Activated CD8-positive, alpha-beta memory T cell treated with anti-CD3 and anti-CD28 coated beads, Interleukin-2, amount 50 U/mL, for 24 hours (primary cell): Measurements from ENCODE around the gene TAF6L.
"Not testable (repeated sequence)": the region's sequence is repeated elsewhere in the genome, so short reads cannot be mapped to it uniquely, and the experiment has no call there.

ENCODE experiments used
- DNase-seq: peaks from one replicate; pipeline ENCODE4 v3.0.0-alpha.2; 2020; ENCODE audit errors: extremely low read depth

TAF6L gene, protein sequence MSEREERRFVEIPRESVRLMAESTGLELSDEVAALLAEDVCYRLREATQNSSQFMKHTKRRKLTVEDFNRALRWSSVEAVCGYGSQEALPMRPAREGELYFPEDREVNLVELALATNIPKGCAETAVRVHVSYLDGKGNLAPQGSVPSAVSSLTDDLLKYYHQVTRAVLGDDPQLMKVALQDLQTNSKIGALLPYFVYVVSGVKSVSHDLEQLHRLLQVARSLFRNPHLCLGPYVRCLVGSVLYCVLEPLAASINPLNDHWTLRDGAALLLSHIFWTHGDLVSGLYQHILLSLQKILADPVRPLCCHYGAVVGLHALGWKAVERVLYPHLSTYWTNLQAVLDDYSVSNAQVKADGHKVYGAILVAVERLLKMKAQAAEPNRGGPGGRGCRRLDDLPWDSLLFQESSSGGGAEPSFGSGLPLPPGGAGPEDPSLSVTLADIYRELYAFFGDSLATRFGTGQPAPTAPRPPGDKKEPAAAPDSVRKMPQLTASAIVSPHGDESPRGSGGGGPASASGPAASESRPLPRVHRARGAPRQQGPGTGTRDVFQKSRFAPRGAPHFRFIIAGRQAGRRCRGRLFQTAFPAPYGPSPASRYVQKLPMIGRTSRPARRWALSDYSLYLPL

DNA sequence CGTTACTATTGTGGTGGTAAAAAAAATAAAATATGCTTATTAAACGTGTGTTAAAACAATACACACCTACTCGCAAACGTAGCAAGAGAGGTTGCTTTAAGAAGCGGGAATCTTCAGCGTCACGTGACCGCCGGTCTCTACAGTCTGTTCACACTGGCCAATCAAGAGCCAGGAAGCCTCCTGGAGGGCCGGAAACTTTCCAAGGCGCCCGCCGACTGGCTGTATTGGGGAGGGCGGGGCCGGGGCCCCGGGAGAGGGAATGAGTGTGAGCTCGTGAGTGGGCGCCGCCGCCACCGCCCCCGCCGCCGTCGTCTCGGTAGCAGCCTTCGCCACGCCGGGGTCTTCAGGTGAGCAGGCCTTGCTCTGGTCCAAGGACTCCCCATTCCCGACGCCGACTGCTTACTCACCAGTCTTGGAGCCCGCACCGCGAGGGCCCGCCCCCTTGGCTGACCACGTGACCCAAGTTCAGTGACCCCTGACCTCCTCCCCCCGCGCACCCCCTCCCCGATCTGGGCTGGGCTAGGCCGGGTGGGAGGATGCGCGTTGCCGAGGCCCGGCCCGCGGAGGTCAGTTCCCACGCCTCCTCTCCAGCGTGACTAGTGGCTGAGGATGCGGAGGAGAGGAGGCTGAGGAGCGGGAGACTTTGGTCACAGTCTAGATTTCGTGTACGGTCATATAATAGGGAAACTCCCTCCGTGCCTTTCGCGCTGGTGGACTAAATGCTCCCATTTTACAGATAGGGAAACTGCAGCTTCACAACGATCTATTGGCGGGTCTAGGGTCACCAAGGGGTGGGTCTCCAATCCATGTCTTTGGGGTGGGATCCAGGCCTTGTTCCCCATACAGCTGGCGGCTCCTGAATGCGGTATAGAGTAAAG, at the start of gene TAF6L:
Gene TAF6L (plus strand): TSS at position 253 of the 878 bp plus-strand sequence. CDS start 4,388 bp downstream, outside the sequence.
- DNase-seq: peak; percentile 87

DNA sequence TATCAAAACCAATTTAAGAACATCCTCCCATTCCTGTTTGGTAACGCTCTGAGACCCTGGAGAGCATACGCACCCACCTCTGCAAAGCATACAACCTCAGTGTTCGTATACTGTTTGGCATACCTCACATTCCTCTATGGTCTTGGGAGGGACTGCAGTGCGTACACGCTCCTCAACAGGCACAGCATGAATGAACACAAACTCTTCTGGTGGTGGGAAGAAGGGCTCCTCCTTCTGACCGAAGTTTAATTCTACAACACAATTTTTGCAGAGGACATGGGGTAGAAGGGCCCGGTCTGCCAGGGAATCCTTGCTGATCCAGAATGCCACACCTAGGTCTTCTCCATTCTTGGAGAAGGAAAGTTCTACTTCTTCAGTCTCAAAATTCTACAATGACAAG, 49.2 kb upstream of the TAF6L start:
- no peak for DNase-seq

DNA sequence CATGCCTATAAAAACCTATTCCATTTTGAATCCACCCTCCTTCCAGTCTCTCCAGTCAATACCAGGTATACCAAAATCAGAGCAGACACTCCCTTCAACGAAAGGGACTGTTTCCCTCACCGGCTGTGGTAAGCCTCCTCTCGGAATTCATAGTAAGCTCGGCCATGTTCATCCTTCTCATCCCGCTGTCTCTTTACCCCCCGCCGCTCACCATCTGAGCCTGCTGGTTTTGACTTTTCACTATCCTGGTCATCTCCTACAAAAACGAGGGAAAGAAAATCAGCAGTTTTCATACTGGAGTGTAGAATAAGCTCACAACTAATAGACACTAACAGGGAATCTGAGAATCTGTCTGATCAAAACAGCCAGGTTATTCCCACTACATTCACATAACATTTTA, 47.0 kb upstream of the TAF6L start:
- no peak for DNase-seq

DNA sequence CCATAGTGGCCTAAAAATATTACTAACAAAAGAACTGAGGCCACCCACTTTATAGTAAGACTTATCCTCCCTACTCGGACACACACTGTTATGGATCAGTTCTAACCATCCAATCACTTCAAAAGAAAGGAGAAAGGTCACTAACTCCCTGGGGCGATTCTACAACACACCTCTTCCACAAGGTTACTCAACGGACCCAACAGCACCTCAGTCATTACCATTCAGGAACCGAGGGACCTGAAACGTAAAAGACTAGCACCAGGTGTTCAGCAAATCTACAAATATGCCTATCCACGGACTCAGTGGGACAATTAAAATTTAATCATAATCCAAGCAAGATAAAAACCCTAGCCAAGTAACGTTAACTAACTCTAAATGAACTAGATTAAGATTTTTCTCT, 45.5 kb upstream of the TAF6L start:
- no peak for DNase-seq

DNA sequence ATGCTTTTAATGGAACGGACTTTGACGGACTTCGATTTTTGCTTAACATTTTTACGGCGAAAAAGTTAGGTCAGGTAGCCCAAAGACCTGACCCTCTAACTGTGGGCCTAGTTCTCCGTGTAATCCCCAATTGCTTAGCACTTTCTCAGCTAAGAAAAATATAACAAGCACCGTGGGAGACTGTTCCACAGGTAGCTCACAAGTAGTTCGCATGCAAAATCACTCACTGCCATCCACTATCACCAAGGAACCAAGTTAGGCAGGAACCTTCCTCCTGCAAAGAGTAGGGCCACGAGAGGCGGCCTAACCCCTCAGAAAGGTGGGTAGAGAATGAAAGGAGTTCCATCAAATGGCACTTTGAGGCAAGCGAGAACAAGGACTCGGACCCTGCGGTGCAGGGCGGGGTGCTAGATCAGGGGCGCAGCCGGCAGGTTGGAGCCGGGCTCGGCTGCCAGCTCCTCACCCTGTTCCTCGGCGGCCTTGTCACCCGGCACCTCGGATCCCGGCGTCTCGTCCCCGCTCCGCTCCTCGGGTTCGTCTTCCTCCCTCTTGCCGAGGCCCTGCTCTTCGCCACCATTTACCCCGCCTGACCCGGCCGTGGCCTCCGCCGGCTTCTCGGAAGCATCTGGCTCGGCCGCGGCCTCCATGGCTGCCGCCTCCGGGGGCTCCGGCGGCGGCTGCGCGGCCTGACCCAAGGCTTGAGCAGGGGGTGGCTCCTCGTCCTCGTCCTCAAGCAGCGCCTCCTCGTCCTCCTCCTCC, 44.9 kb upstream of the TAF6L start:
- DNase-seq: no peak

DNA sequence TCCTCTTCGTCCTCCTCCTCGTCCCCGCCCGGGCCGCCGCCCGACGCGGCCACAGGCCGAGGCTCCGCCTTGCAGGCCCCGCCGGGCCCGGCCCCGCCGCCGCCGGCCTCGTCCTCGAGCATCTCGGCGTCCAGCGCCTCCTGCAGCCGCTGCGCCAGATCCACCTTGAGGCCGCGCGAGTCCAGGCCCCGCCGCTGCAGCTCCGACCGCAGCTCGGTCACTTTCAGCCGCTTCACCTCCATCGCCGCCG, 44.4 kb upstream of the TAF6L start:
- no peak for DNase-seq

DNA sequence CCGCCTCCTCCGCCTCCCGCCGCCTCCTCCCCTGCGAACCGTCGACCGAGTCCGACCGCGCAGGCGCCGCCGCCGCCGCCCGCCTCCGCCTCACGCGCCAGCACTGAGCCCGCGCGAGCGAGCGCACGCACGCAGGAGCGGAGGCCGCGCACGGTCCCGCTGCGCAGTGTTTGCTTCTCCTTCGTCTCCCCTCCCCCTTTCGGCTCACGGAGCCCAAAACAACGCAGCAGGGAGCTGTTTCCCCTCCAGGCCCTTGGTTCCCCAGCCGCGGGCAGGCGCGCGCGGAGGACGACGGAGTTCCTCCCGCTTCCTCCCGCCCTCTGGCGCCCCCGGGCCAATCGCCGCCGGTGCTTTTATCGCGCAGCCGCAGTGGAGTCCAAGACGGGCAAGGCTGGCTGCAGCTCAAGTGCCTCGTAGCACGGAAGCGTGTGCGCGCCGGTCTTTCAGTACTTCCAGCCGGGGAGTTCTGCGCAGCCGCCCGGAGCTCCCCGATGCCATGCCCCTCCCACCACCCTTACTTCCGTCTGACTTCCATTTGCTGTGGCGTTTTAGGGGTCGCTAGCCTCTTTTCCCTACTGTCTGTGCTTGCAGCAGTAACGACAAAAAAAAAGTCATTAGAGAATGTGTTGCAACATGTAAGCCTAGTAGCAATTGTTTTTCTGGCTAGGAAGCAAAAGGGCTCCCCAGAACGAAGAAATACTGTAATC, 43.9 kb upstream of the TAF6L start, which contains the start of gene HNRNPUL2:
Gene HNRNPUL2 (minus strand): TSS at position 293 of the 707 bp plus-strand sequence. CDS start 301 bp downstream, outside the sequence.
- peak; percentile 96 for DNase-seq

DNA sequence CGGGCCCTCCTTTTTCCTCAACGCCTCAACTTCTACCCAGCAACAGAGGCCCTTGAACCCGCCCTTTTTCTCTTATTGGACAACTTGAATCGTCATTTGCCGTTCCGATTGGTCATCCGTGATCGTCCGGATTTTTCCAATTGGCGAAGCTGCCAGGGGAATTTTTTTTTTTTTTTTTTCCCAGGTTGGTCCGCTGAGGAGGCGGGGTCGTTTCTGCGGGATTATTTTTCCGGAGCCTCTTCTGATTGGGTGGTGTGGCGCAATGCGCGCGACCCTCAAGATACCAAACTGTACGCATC, 43.4 kb upstream of the TAF6L start:
- peak; percentile 59 for DNase-seq

DNA sequence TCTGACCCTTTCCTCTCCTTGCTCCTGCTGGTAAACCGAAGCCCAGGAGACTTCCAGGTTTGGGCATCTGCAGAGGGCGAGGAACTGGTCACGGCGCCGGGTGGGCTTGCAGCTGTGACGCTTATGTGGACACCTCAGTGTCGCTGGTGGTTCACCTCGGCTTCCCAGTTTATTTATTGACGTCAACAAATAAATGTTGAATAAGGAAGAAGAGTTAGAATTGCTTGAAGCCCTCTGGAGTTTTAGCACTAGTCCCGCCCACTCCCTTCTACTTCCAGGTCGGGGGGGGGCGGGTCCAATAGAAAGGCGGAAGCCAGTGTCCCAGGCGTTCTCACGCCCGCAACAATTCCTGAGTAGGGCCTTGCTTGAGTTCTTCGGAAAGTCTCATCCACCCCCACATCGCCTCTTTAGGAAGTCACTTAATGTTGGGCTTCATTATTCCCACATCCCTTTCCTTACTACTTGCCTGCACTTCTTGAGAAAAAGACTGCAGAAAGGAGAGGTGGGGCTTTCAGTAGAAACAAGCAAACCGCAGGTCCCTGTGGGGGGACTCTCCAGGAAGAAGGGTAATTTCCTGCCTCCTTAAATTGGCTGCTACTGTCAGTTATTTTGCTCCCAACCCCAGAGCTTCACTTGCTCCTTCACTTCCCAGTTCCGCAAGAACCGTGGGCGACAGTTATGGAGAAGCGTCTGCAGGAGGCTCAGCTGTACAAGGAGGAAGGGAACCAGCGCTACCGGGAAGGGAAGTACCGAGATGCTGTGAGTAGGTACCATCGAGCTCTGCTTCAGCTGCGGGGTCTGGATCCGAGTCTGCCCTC, 42.8 kb upstream of the TAF6L start, which contains the start of gene TTC9C:
Gene TTC9C (plus strand): TSS at position 316 of the 818 bp plus-strand sequence. CDS start 363 bp downstream, at position 679.
- peak; percentile 68 for DNase-seq

DNA sequence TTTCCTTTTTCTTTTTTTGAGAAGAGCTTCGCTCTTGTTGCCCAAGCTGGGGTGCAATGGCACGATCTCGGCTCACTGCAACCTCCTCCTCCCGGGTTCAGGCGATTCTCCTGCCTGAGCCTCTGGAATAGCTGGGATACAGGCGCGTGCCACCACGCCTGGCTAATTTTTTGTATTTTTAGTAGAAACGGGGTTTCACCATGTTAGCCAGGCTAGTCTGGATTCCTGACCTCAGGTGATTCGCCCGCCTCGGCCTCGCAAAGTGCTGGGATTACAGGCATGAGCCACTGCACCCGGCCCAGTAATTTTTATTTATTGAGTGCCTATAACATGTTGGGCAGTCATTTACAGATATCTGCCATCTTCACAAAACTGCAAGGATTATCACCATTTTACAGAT, 41.1 kb upstream of the TAF6L start:
- not testable (repeated sequence) for DNase-seq

DNA sequence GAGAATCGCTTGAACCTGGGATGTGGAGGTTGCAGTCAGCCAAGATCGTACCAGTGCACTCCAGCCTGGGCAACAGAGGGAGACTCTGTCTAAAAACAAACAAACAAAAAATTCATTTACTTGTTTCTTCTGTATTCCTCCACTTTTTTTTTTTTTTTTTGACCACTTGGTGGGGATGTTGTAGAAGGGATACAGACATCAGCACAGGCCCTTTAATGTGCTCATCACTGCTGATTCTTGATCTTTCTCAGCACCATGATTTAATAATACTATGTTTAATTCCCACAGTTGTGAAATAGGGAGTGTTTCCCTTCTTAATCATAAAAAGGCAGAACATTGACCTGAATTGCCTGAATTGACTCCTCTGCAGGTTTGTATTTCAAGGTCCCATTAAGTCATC, 38.4 kb upstream of the TAF6L start:
- no peak for DNase-seq

DNA sequence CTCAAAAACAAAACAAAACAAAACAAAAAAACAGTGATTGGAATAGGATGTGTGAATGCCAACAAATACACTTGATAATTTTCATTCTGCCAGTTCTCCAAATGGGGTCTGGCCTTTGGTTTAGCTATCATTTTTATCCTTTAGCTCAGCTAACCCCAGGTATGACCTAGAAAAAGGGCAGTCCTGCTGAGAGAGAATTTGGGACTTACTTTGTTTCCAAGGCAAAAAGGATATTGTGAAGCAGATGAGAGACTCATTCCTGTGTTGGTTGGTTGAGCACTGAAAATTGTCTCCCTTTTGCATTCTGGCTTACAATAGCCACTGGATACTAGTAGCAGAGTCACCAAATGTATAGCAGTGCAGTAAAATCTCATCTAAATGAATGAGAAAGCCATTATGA, 34.0 kb upstream of the TAF6L start:
- no peak for DNase-seq

DNA sequence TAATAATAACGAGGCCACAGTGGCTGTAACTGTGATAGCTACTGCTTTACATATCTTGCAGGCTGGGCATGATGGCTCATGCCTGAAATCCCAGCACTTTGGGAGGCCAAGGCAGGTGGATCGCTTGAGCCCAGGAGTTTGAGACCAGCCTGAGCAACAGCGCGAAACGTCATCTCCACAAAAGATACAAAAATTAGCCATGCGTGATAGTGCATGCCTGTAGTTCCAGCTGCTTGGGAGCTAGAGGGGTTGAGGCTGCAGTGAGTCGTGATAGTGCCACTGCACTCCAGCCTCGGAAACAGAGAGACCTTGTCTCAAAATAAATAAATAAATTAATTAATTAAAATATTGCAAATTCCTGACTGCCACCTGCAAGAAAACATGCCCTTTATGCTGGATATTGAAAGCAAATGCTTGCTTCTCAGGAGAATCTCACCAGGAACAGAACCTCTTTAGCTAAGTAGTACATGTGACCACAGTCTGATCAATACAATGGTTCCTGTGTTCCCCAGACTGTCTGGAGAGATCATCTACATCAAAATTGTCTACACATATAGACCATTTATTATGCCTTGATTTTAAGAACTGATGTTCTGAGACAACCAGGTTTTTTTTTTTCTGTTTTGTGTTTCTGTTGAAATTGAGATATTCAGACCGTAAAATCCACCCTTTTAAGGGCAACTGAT, 23.6 kb upstream of the TAF6L start:
- DNase-seq: no peak

DNA sequence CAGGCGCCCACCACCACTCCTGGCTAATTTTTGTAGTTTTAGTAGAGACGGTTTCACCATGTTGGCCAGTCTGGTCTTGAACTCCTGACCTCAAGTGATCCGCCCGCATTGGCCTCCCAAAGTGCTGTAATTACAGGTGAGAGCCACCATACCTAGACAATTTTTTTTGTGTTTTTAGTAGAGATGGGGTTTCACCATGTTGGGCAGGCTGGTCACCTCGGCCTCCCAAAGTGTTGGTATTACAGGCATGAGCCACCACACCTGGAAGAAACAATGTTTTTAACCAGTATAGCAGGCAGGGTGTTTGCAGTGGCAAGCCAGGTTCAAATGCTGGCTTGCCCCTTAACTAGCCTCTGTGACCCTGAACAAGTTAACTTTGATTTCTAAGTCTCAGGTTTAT, 21.3 kb upstream of the TAF6L start:
- DNase-seq: not testable (repeated sequence)

DNA sequence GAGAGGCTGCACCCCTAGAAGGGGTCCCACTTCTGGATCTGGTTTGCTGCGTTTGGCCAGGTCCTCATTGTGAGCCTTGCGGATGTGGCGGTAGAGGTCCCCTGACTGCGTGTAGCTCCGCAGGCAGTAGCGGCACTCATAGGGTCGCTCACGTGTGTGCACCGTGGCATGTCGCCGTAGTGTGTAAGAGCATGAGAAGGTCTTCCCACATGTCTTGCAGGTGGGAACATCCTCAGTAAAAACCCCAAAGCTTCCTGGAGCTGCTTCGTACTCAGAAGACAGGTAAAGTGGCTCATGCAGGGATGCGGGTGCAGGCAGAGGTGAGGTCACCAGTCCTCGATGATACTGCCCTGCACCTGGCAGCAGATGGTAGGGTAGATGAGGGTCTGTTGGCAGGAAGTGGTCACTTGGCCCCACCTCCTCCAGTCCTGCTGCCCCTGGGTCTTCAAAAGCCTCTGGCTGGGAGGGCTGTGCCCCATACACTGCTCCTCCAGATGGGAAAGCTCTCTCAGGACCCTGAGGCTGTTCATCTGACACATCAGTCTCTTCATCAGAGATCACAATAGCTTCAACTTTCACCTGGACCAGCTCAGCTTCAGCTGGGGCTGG, 18.9 kb upstream of the TAF6L start:
- no peak for DNase-seq

DNA sequence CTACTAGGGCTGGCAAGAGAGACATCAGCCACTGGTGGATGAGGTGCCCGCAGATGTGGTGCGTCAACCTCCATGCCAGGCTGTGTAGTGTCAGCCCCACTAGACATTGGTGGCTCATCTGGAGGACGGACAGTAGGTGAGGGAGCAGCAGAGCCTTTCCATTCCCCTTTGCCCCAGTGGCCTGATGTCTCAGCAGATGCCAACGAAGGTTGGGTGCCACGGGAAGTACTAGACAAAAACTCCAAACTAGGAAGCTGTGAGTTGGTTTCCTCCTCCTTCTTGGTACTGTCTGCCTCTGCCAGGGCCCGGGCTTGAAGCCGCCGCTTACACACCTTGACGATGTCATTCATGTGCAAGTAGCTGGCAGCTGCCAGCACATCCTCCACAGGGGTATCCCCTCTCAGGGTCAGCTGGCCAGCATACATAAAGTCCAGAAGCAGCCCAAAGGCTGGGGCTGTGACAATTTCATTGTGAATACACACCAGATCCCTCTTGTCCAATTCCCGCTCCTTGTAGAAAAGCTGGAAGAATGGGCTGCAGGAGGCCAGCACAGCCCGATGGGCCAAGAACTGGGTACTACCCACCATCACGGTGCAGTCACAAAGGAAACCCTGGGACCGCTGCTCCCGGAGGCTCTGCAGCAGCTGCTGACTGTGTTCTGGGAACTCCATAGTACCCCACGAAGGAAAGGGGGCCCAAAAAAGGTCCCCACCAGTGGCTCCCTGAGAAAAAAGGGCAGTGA, 18.0 kb upstream of the TAF6L start:
- no peak for DNase-seq

DNA sequence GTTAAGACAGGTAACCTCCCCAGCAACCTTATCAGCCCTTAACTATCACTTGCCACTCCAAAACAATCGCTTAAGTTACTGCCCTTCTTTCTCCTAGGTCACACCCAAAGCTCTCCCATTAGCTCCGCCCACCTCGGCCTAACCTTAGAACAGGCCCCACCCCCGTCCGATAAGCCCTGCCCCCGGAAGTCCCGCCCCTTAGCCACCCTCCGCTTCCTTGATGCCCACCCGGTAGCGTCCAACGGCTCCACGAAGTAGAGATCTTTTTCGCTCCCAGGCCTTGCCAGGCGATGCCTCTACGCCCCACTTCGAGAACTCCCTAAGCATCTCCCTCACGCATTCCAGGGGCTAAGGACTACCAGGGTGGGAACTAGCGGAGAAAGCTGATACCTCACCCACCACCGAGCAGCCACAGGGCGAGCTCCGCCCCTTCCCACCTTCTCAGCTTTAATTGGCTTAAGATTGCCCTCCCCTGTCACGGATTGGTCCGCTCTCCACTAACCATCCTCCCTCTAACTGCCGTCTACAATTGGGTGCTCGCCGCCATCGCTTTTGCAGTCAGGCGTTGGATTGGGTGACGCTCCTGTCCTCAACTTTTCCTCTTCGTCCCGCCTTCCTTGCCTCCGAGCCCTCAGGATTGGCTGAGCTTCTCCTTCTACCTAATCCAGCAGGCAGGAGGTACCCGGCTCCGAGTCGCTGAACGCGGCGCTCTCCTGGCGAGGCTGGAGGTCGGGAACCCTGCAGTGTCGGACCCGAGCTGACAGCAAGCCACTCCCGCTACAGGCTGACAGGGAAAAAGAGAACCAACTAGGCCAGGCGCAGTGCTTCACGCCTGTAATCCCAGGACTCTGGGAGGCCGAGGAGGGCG, 17.2 kb upstream of the TAF6L start, which contains the start of gene ZBTB3:
Gene ZBTB3 (minus strand): TSS at position 425 of the 868 bp plus-strand sequence. CDS start 496 bp downstream, outside the sequence.
- peak; percentile 93 for DNase-seq
